Stromal cell of bone marrow (primary cell): ENCODE measurements around the gene GZMB.
"Not testable (repeated sequence)": the region's sequence is repeated elsewhere in the genome, so short reads cannot be mapped to it uniquely, and the experiment has no call there.

Experiments used
- DNase-seq: peaks from one replicate; pipeline ENCODE4 v3.0.0-alpha.2; 2012; ENCODE audit warnings: low read depth

Gene GZMB

DNA sequence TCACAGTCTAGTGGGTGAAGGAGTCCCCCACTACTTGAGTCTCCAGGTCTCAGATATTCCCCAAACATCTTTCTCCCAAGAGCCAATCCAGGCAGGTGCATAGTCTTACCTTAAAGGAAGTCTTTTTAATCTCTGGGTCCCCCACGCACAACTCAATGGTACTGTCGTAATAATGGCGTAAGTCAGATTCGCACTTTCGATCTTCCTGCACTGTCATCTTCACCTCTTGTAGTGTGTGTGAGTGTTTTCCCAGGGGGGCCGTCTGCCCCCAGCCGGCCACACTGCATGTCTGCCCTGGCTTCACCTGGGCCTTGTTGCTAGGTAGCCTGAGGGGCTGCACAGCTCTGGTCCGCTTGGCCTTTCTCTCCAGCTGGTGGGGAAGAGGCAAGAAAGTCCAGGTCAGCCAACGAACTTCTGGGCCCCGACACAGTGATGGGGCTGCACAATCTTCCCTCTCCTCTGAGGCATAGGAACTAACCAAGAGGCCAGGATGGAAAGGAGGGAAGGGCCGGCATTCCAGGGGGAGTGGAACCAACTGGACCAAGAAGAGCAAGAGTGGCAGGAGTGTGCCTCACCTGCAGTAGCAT is 2.1 kb downstream of the GZMB start:
- DNase-seq: no peak

DNA sequence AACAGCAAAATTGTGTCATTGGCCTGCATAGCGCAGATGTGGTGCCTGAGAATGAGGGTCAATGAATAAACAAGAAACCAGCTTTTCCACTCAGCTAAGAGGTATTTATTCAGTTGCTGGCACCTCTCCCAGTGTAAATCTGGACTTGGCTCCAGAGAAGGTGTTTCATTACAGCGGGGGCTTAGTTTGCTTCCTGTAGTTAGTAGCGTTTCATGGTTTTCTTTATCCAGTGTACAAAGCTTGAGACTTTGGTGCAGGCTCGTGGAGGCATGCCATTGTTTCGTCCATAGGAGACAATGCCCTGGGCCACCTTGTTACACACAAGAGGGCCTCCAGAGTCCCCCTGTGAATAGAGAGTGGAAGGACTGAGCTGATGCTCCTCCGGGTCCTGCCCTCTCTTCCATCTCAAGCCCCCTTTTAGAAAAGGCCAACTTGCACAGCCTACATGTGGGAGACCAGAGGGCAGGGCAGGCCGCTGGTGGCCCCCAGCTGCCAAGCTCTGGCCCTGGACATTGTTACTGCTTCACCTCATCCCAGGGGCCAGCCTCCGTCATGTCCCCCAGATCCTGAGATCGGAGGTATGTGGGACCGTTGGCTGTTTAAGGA is 3.0 kb downstream of the GZMB start:
- no peak for DNase-seq

DNA sequence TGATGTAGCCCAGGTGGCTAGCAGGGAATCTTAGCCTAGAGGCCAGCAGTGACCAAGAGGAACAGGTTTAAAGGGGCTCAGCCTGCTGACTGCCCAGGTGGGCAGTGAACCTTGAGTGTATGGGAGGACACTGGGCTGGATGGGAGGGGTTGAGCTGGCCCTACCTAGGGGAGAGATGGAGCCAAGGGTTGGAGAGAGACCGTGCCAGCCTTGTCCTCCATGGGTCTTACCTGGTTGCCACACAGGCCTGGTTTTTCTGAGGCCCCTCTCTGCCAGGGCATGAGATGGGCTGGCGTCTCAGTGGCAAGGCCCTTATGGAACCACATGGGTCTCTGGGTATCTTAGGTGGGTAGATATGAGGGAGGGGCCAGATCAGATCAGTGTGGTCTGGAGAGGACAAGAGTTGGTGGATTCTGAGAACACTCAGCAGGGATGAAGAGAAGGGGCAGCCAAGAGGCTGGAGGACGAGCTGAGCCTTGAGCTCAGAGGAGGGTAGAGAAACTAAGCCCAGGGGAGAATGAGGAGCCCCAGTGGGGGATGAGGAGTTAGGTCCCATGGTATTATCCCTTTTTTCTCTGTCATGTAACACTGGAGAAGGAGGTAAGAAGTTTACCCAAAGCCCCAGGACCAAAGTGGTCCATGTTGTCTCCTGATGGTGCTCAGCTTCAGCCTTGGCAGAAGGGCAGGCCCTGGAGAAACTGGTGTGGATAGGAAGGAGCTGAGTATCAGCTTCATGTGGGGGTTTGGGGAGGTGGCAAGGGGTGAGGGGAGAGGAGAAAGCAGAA is 3.7 kb downstream of the GZMB start:
- DNase-seq: no peak

DNA sequence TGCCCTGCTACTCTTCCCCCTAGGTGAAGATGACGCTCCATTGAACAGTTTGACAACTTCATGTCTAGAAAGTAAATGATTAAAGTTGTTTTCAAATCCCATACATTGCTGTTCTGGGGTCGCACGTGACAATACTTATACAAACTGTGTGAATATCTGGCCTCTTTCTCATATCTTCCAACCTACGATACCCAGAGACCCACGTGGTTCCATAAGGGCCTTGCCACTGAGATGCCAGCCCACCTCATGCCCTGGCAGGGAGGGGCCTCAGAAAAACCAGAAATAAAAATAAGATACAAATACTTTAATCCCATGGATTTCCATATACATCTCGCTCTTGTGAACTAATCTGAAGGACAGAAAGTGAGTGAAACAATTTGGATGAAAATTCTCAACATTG is 4.5 kb downstream of the GZMB start:
- DNase-seq: no peak

GRCh38 chr14:24613747-24614146 is 20.2 kb downstream of the GZMB start:
- DNase-seq: no peak

DNA sequence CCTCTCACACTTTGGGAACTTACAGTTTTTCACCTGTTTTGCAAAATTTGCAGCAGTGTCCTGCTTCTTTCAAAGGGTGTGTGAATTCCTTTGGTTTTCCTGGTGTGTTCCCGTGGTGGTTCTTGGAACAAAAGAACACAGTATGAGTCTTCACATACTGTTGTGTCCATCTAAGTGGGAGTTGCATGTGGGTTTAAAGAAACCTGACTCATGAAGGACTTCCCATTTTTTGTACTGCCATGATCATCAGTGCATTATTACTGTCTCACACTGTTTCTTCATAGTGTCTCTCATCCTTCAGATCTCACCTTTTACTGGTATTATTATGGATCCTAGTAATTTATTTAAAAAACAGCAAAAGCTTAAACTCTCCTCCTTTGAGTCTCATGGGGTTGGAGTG is 20.7 kb downstream of the GZMB start:
- DNase-seq: no peak

GRCh38 chr14:24612196-24612595 is 21.8 kb downstream of the GZMB start:
- DNase-seq: no peak

GRCh38 chr14:24609655-24610344 is 24.2 kb downstream of the GZMB start, which contains the start of gene GZMH:
Gene GZMH, minus strand, starts transcription at chr14:24609685. Its CDS starts 72 bp downstream, at chr14:24609613.
- no peak for DNase-seq

- DNase-seq: no peak
These were observed 26.1 kb downstream of the GZMB start for GRCh38 chr14:24607635-24608514.

DNA sequence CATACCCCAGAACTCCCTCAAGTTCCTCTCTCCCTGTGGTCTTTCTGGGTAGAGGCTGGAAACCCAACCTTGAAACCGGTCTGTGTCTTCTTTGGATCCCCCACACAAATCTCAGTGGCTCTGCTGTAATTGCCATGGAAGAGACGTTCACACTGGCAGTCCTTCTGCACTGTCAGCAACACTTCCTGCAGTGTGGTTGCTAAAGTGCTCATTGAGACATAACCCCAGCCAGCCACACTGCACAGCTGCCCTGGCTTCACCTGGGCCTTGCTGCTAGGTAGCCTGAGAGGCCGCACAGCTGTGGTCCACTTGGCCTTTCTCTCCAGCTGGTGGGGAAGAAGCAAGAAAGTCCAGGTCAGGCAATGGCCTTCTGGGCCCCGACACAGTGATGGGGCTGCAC is 26.9 kb downstream of the GZMB start:
- DNase-seq: no peak

DNA sequence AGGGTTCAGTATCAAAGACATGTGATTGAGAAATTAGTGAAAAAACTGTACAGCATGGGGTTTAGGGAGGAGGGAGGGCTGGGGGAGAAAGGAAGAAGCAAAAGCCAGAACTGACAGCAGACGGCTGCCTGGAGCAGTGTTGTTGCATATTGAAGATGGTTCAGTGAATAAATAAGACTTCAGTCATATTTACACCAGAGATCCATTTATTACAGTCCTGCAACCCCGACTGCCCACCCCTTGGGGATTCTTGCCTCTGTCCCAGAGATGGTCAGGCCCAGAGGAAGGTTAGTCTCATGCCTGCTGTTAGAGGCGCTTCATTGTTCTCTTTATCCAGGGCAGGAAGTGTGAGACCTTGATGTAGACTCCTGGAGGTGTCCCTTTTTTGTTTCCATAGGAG is 27.7 kb downstream of the GZMB start:
- no peak for DNase-seq

DNA sequence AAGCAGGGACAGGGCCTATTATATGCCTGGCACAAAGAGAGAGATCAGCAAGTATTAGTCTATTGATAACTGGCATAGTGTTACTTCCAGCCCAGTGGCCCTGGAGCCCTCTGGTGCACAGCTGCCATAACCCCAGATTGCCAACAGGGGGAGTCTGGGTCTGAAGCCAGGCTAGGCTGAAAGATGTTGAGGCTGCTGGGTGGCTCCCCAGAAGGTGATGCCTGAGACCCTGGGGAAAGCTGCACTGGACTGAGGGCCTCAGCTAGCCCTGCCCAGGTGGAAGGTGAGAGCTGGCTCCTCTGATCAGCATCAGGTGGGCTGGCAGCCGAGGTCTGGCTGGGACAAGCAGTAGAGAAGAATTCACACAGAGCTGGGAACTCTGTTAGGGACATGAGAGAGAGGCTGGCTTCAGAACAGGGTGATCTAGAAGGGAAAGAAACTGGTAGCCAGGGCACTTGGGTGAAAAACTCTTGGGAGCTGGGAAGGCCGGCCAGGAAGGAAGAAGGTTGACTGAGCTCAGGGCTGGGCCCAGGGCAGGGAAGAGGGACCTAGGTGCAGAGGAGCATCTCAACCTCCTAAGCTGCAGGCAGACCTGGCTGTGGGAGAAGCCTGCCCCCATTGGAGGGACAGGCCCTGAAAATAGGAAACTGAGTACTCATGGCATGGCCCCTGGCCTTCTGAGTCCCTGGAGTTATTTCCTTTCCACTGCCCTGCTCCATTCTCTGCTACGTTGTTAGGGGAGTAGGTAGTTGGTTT is 28.4 kb downstream of the GZMB start:
- no peak for DNase-seq

- no peak for DNase-seq
These were observed 36.6 kb downstream of the GZMB start for GRCh38 chr14:24597403-24597802.

DNA sequence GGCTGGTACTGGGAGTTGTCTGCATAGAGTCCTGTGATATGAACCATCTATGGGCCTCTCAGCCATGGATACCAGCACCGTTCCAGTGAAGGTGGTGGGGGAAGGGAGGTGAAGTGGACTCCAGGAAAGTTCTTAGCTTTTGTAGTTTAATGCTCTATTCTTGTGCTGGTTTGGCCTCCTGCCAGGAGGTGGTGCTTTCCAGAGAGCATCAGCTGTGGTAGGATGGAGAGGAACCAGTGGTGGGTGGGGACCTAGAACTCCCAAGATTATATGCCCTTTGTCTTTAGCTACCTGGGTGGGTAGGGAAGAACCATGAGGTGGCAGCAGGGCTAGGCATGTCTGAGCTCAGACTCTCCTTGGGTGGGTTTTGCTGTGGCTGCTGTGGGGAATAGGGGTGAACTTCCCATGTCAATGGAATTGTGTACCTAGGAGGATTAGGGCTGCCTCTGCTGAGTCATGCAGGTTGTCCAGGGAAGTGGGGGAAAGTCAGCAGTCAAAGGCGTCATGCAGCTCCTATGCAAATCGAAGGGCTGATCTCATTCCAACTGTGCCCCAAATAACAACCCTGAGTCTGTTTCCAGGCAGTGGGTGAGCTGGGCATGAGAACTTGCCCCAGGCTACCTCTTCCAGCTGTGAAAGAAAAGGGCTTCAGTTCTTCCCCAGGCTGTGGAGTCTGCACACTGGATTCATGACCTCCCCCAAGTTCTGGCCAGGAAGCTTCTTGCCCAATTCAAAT is 38.7 kb downstream of the GZMB start:
- no peak for DNase-seq

GRCh38 chr14:24591004-24591403 is 43.0 kb downstream of the GZMB start:
- DNase-seq: not testable (repeated sequence)

DNA sequence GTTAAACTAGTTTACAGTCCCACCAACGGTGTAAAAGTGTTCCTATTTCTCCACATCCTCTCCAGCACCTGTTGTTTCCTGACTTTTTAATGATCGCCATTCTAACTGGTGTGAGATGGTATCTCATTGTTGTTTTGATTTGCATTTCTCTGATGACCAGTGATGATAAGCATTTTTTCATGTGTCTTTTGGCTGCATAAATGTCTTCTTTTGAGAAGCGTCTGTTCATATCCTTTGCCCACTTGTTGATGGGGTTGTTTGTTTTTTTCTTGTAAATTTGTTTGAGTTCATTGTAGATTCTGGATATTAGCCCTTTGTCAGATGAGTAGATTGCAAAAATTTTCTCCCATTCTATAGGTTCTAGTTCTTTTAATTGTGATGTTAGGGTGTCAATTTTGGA is 49.6 kb downstream of the GZMB start:
- not testable (repeated sequence) for DNase-seq
